Natural killer cell treated with Interleukin-12 subunit alpha and Interleukin-12 subunit beta and Interleukin-15 and Interleukin-18, amount 100 ng/mL, for 72 hours (primary cell): ENCODE data around the gene KIF22. TPM values are rescaled to one million over a fixed set of nuclear protein-coding genes. Genes with fewer than 3 reads are reported as not detected.
A peak's percentile ranks its signal among the peaks of the same experiment; 100 is the strongest.
"Not testable (repeated sequence)": the region's sequence is repeated elsewhere in the genome, so short reads cannot be mapped to it uniquely, and the experiment has no call there.

Source experiments
- ATAC-seq, 2 donors: fragments of 150-1000 bp; cut with Tn5 transposase in 1 of 2; sonication (Bioruptor Pico), chemical (Tn5 transposase) in 1 of 2; 2 replicates each; pipeline ENCODE4 v1.10.0; 2021
- DNase-seq: peaks from one replicate; pipeline ENCODE4 v3.0.0; 2022; ENCODE audit warnings: low spot score
- H3K27ac Mint-ChIP-seq, 2 donors: 1 replicate in 1 of 2; 2 replicates in 1 of 2; pipeline ENCODE4 v1.8.0; 2022; ENCODE audit warnings: mixed read lengths in 2 of 2, mild to moderate bottlenecking in 1 of 2, moderate library complexity in 1 of 2
- H3K27me3 Mint-ChIP-seq, 2 donors: 1 replicate in 1 of 2; 2 replicates in 1 of 2; pipeline ENCODE4 v1.8.0; 2022; ENCODE audit warnings: mixed read lengths in 2 of 2
- H3K36me3 Mint-ChIP-seq: one replicate; pipeline ENCODE4 v1.8.0; 2022; ENCODE audit warnings: mixed read lengths
- H3K4me1 Mint-ChIP-seq, 2 donors: 1 replicate in 1 of 2; 2 replicates in 1 of 2; pipeline ENCODE4 v1.8.0; 2022; ENCODE audit warnings: low read depth in 2 of 2, mixed read lengths in 2 of 2, mild to moderate bottlenecking in 1 of 2
- H3K4me3 Mint-ChIP-seq: one replicate; pipeline ENCODE4 v1.8.0; 2022; ENCODE audit warnings: mixed read lengths
- H3K9me3 Mint-ChIP-seq: 2 replicates; pipeline ENCODE4 v1.8.0; 2022; ENCODE audit warnings: mixed read lengths
- total RNA-seq, 2 donors: library from RNA; stranded (reverse); gene quantifications; one replicate each; pipeline ENCODE4 v1.2.3, GENCODE V29; 2022

KIF22 gene
- total RNA-seq, 2 donors from 2014 or later: 63.4 to 174 TPM

DNA sequence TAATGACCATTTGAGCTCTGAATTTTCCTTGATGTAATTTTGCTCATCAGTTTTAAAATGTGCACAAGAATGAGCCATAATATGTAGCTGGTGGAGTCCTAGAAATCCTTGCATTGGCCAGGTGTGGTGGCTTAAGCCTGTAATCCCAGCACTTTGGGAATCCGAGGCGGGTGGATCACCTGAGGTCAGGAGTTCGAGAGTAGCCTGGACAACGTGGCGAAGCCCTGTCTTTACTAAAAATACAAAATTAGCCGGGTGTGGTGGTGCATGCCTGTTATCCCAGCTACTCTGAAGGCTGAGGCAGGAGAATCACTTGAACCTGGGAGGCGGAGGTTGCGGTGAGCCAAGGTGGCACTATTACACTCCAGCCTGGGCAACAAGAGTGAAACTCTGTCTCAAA is 33.5 kb upstream of the KIF22 start:
- H3K4me1 Mint-ChIP-seq, H3K9me3 Mint-ChIP-seq, DNase-seq, ATAC-seq, H3K4me3 Mint-ChIP-seq, H3K36me3 Mint-ChIP-seq, H3K27ac Mint-ChIP-seq, H3K27me3 Mint-ChIP-seq: not testable (repeated sequence)

DNA sequence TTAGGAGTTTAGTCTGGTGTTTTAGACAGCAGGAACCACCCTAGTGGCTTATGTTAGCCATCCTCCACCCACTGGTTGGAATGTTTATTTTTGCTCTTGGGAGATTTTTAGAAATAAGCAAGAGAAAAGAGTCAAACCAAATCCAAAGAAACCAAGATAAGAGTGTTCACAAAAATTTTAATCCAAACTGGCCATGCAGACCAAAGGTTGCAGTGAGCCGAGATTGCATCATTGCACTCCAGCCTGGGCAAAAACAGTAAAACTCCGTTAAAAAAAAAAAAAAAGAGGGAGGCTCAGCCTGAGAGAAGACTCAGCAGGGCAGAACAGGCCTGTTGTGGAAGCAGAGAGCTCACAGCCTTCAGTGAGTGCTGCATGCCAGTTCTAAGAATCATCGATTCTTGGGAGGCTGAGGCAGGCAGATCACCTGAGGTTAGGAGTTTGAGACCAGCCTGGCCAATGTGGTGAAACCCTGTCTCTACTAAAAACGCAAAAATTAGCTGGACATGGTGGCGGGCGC is 32.5 kb upstream of the KIF22 start:
- Mint-ChIP-seq H3K27me3 (no peaks in the 10 kb centered on the region), H3K36me3 (no peaks in the 10 kb centered on the region), H3K4me3 (no peak overlapping the region), H3K27ac (no peak overlapping the region), H3K4me1 (peaks cover 2 to 7% of the 10 kb centered on the region in 2 donors), H3K9me3 (no peaks in the 10 kb centered on the region)
- DNase-seq: no peak
- ATAC-seq: no peak

DNA sequence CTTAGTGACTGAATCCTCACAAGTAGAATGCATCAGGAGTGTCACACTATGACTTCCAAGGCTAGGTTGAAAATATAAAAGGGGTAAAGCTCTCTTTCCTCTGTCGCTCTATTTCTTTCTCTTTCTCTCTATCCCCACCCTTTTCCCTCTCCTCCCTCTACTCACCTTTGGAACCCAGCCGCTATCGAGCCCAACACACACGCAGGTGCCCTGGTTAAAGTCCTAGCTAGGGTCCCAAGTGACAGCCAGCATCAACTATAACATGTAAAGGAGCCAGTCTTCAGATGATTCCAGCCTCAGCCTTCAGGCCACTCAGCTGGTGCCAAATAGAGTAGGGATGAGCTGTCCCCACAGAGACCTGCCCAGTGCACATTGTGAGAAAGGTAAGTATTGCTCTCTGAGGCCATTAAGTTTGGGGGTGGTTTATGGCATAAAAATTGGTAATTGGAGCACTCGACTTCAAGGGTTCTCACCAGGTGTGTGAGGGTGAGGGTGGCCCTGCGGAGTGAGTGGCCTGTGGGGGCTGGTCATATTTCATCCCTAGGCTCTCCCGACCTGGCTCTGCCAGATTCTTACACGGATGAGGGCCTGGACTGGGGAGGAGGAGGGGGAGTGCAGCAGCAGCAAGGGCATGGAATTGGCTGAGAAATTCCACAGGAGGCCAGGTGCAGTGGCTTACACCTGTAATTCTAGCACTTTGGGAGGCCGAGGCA is 29.8 kb upstream of the KIF22 start:
- Mint-ChIP-seq H3K36me3 (no peaks in the 10 kb centered on the region), H3K27ac (no peak overlapping the region), H3K4me3 (no peak overlapping the region), H3K9me3 (no peaks in the 10 kb centered on the region), H3K27me3 (peaks cover 0 to 3% of the 10 kb centered on the region in 2 donors), H3K4me1 (peaks cover 8 to 12% of the 10 kb centered on the region in 2 donors)
- DNase-seq (no peak), ATAC-seq (no peak)

DNA sequence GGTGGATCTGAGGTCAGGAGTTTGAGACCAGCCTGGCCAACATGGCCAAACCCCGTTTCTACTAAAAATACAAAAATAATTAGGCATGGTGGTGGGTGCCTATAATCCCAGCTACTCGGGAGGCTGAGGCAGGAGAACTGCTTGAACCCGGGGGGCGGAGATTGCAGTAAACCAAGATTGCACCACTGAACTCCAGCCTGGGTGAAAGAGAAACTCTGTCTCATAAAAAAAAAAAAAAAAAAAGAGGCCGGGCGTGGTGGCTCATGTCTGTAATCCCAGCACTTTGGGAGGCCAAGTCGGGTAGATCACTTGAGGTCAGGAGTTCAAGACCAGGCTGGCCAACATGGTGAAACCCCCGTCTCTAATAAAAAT is 29.3 kb upstream of the KIF22 start:
- H3K4me1 Mint-ChIP-seq: peaks cover 8 to 12% of the 10 kb centered on the region in 2 donors
- not testable (repeated sequence) for DNase-seq, H3K4me3 Mint-ChIP-seq, H3K9me3 Mint-ChIP-seq, ATAC-seq, H3K36me3 Mint-ChIP-seq, H3K27me3 Mint-ChIP-seq, H3K27ac Mint-ChIP-seq

DNA sequence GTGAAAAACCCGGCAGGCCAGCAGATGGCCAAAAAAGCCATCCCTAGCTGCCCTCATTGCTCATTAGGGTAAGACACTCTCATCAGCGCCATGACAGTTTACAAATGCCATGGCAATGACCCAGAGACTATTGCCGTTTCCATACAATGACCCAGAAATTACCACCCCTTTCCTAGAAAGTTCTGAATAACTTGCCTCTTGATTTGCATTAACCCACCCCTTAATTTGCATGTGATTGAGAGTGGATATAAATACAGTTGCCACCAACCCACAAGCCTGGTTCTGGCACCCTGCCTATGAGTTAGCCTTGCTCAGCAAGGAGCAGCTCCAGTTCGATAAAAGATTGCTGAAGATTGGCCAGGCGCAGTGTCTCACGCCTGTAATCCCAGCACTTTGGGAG is 28.7 kb upstream of the KIF22 start:
- Mint-ChIP-seq H3K27me3 (peaks cover 0 to 3% of the 10 kb centered on the region in 2 donors), H3K36me3 (no peaks in the 10 kb centered on the region), H3K4me1 (peaks cover 8 to 12% of the 10 kb centered on the region in 2 donors), H3K4me3 (no peak overlapping the region), H3K9me3 (no peaks in the 10 kb centered on the region), H3K27ac (no peak overlapping the region)
- DNase-seq: no peak
- no peak for ATAC-seq

DNA sequence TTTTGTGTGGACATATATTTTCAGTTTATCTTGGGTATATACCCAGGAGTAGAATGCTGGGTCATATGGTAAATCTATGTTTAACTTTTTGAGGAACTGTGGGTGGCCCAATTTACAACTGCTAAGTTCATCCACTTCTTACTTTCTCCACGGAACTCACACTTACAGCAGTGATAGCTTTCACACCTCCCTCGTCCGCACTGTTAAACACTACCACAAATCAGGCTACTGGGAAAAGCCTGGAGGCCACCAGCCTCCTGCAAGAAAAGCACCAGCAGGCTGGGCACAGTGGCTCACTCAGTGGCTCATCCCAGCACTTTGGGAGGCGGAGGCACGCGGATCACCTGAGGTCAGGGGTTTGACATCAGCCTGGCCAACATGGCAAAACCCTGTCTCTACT is 27.2 kb upstream of the KIF22 start:
- Mint-ChIP-seq H3K36me3 (no peaks in the 10 kb centered on the region), H3K27me3 (peaks cover 0 to 3% of the 10 kb centered on the region in 2 donors), H3K4me3 (peak overlapping the region; percentile 39), H3K27ac (peak overlapping the region in 1 of 2 donors; percentile 46), H3K4me1 (peaks cover 8 to 12% of the 10 kb centered on the region in 2 donors), H3K9me3 (no peaks in the 10 kb centered on the region)
- DNase-seq (no peak), ATAC-seq (peak in 1 of 2 donors; percentile 70)

DNA sequence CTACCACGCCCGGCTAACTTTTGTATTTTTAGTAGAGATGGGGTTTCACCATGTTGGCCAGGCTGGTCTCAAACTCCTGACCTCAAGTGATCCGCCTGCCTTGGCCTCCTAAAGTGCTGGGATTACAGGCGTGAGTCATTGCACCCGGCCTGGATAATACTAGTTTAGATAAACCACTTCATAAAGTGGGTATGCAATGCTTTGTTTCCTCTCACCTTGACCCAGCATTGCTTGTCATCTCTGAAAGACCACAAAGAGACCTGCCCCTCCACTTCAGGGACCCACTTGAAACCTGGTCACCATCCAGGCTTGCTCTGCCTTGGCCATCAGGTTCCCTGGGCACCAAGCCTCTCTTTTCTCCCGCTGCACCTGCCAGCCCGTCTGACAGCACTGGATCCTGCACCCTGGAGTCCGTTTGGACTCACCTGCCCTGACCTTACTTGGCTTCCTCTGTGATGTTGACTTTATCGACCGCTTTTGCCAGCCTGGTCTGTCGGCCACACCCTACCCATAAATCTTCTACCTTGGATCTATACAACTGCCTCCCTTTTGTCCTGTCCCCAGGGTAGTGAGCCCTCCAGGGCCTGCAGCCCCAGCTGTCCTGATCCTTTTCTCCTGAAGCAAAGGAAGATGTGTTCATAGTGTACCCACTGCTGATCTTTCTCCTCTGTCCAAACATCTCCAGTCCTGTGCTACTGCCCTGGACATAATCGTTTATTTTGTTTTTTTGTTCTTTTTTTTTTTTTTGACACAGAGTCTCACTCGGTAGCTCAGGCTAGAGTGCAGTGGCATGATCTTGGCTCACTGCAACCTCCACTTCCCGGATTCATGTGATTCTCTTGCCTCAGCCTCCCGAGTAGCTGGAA is 25.2 kb upstream of the KIF22 start:
- H3K4me1 Mint-ChIP-seq: peaks cover 8 to 9% of the 10 kb centered on the region in 2 donors
- H3K9me3 Mint-ChIP-seq: no peaks in the 10 kb centered on the region
- H3K27ac Mint-ChIP-seq: no peak overlapping the region

DNA sequence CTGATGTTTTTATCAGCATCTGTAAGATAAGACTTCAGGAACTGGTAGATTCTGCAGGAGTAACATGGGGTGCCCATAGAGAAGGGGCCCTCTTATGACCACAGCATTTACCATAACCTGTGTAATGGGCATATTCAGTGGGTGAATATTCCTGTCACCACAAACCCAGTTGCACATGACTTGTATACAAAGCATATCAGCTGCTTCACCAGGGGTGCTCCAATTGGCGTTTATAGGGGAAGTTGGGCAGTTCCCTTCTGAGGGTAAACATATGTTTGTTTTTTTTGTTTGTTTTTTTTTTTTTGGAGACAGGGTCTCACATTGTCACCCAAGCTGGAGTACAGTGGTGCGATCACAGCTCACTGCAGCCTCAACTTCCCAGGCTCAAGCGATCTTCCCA is 24.0 kb upstream of the KIF22 start:
- Mint-ChIP-seq H3K9me3 (no peaks in the 10 kb centered on the region), H3K36me3 (no peaks in the 10 kb centered on the region), H3K4me3 (no peak overlapping the region), H3K27me3 (peaks cover 0 to 3% of the 10 kb centered on the region in 2 donors), H3K4me1 (peaks cover 7 to 8% of the 10 kb centered on the region in 2 donors), H3K27ac (no peak overlapping the region)
- DNase-seq (no peak), ATAC-seq (no peak)

More for the DNA sequence above, 25.2 kb upstream of the KIF22 start:
- no peaks in the 10 kb centered on the region for H3K36me3 Mint-ChIP-seq
- ATAC-seq (no peak), DNase-seq (no peak)
- H3K4me3 Mint-ChIP-seq: no peak overlapping the region
- H3K27me3 Mint-ChIP-seq: peaks cover 0 to 3% of the 10 kb centered on the region in 2 donors

DNA sequence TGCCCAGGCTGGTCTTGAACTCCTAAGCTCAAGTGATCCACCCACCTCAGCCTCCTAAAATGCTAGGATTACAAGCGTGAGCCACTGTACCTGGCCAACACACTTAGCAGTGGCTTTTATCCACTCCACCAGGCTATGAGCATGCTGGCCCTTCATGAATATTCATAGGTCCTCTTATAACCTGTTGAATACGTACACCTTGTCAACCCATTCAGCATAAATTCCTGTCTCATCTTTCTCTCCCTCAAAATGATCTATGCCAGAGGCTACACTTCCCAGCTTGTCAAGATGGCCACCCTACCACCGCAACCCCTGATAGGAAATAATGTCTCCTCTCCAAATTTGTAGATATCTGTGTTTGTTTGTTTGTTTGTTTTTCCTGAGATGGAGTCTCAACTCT is 23.5 kb upstream of the KIF22 start:
- H3K9me3 Mint-ChIP-seq: no peaks in the 10 kb centered on the region
- DNase-seq (no peak), ATAC-seq (no peak)
- H3K27ac Mint-ChIP-seq: no peak overlapping the region
- peaks cover 7 to 8% of the 10 kb centered on the region in 2 donors for H3K4me1 Mint-ChIP-seq
- H3K27me3 Mint-ChIP-seq: peaks cover 0 to 3% of the 10 kb centered on the region in 2 donors
- no peak overlapping the region for H3K4me3 Mint-ChIP-seq
- H3K36me3 Mint-ChIP-seq: no peaks in the 10 kb centered on the region

DNA sequence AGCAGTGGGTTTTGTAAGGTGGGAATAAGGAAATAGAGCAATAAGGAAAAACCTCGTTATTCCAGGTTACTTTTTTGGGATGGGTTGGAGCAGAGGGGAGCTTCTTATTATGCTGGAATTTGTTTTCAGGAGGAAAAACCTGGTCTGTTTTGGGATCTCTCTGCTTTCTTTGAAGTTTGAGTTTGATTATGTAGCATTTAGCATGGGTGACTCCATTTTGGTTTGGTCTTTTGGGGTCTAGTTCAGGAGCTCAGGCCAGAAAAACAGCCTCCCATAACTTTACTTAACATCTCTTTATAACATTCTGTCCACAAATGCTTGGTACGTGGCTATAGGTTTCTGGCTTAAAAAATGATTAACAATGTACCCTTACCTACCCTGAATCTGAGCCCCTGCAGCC is 21.0 kb upstream of the KIF22 start:
- Mint-ChIP-seq H3K36me3 (no peaks in the 10 kb centered on the region), H3K4me3 (no peak overlapping the region), H3K27me3 (peaks cover 0 to 3% of the 10 kb centered on the region in 2 donors), H3K27ac (no peak overlapping the region), H3K9me3 (no peaks in the 10 kb centered on the region), H3K4me1 (no peaks in the 10 kb centered on the region)
- ATAC-seq (no peak), DNase-seq (no peak)

DNA sequence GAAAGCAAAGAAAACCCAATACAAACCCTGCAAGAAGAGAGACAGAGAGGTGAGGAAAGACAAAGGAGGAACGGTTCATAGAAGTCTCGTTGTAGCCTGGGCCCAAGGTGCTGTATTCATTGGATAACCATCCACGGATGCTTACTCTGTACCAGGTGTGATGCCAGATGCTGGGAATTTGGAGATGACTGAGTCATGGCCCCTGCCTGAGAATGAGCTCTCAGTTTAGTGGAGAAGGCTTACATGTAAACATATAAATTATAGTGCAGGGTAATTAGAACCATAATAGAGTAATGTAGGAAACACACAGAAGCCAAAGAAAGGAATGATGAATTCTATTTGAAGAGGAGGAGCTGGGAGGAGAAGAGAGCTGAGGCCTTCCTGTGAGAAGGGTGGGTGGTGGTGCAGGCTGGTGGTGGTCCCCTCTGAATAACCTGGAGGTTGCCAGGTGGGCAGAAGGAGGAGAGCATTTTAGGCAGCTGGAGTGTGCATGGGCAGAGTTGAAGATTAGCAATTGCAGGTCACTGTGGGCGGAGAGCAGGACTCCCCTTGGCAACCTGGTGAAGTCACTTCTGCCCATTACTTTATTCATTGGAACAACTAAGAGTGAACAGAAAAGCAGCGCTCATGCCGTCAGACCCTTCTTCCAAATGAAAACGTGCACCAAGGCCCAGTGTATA is 20.2 kb upstream of the KIF22 start:
- H3K4me3 Mint-ChIP-seq: no peak overlapping the region
- ATAC-seq: no peak
- no peaks in the 10 kb centered on the region for H3K4me1 Mint-ChIP-seq
- DNase-seq: no peak
- no peak overlapping the region for H3K27ac Mint-ChIP-seq
- no peaks in the 10 kb centered on the region for H3K36me3 Mint-ChIP-seq
- peaks cover 0 to 3% of the 10 kb centered on the region in 2 donors for H3K27me3 Mint-ChIP-seq
- H3K9me3 Mint-ChIP-seq: no peaks in the 10 kb centered on the region

DNA sequence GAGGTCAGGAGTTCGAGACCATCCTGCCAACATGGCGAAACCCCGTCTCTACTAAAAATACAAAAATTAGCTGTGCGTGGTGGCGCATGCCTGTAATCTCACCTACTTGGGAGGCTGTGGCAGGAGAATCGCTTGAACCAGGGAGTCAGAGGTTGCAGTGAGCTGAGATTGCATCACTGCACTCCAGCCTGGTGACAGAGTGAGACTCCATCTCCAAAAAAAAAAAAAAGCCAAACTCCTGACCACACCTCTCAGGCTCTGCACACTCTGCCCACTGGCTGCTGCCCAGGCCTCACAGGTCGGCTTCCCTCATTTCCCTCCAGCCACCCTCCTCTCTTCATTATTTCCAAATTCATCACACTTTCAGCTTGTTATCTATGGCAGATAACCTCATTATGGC is 18.2 kb upstream of the KIF22 start:
- H3K27me3 Mint-ChIP-seq, H3K27ac Mint-ChIP-seq: not testable (repeated sequence)

DNA sequence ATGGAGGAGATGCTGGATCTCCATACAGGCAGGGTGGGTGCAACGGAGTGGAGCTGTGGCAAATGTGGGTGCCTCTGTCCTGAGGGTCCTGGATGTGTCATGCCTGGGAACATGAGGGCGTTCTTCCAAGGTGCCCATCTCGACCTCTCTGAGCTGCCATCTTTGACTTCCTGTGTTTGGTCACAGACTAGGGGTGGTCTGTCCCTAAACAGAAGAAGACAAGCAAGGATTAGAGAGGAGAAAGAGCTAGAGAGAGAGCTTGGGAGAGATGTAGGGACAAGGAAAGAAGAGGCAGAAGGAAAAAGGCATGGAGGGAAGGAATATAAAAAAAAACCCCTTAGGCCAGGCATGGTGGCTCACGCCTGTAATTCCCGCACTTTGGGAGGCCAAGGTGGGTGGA is 15.8 kb upstream of the KIF22 start:
- Mint-ChIP-seq H3K4me1 (no peaks in the 10 kb centered on the region), H3K9me3 (no peaks in the 10 kb centered on the region), H3K27ac (no peak overlapping the region)

More for the DNA sequence above, 18.2 kb upstream of the KIF22 start:
- not testable (repeated sequence) for ATAC-seq, DNase-seq, H3K36me3 Mint-ChIP-seq, H3K4me3 Mint-ChIP-seq, H3K4me1 Mint-ChIP-seq, H3K9me3 Mint-ChIP-seq

More for the DNA sequence above, 15.8 kb upstream of the KIF22 start:
- no peaks in the 10 kb centered on the region for H3K36me3 Mint-ChIP-seq
- ATAC-seq (no peak), DNase-seq (no peak)
- H3K4me3 Mint-ChIP-seq: no peak overlapping the region
- H3K27me3 Mint-ChIP-seq: peaks cover 0 to 3% of the 10 kb centered on the region in 2 donors
